SK-N-SH treated with all-trans-retinoic acid at 6 μM for 48 hours (cell line): ENCODE results near the gene ZNF444.

ENCODE experiments used
- ATAC-seq: fragments of 200-7000 bp; cut with Tn5 transposase; 3 replicates; pipeline ENCODE4 v1.9.1; 2020; ENCODE audit warnings: mild to moderate bottlenecking, moderate library complexity
- ARNTL ChIP-seq: fragments of 450-650 bp; formaldehyde crosslinking; IDR thresholded peaks from 2 replicates; pipeline ENCODE4 v1.5.0; 2020; ENCODE audit warnings: low read depth, mild to moderate bottlenecking, moderate library complexity, borderline replicate concordance
- BACH2 ChIP-seq: fragments of 250-450 bp; sonication (Bioruptor Pico); IDR thresholded peaks from 2 replicates; pipeline ENCODE4 v1.9.0; 2021; ENCODE audit warnings: mild to moderate bottlenecking, borderline replicate concordance
- ESRRG ChIP-seq: fragments of 250-450 bp; sonication (Bioruptor Pico); IDR thresholded peaks from 2 replicates; pipeline ENCODE4 v1.6.1; 2021; ENCODE audit warnings: mild to moderate bottlenecking
- GLIS3 ChIP-seq: fragments of 250-450 bp; sonication (Bioruptor Pico); IDR thresholded peaks from 2 replicates; pipeline ENCODE4 v1.5.0; 2020; ENCODE audit warnings: mild to moderate bottlenecking, moderate library complexity
- ISL1 ChIP-seq: fragments of 250-450 bp; sonication (Bioruptor Pico); IDR thresholded peaks from 2 replicates; pipeline ENCODE4 v2.1.2; 2022; ENCODE audit warnings: mild to moderate bottlenecking, moderate library complexity
- OSR1 ChIP-seq: fragments of 250-450 bp; sonication (Bioruptor Pico); IDR thresholded peaks from 2 replicates; pipeline ENCODE4 v1.8.0; 2022; ENCODE audit warnings: moderate library complexity, mild to moderate bottlenecking, inconsistent platforms
- PPARA ChIP-seq: fragments of 250-450 bp; sonication (Bioruptor Pico); IDR thresholded peaks from 2 replicates; pipeline ENCODE4 v1.5.0; 2020; ENCODE audit warnings: mild to moderate bottlenecking, borderline replicate concordance
- RARB ChIP-seq: fragments of 250-450 bp; sonication (Bioruptor Pico); IDR thresholded peaks from 2 replicates; pipeline ENCODE4 v1.8.0; 2021; ENCODE audit warnings: mild to moderate bottlenecking, moderate library complexity
- SNAI2 ChIP-seq: fragments of 250-450 bp; sonication (Bioruptor Pico); IDR thresholded peaks from 2 replicates; pipeline ENCODE4 v1.5.0; 2020; ENCODE audit warnings: mild to moderate bottlenecking, moderate library complexity
- TCF4 ChIP-seq: fragments of 250-450 bp; sonication (Bioruptor Pico); IDR thresholded peaks from 2 replicates; pipeline ENCODE4 v1.8.0; 2021; ENCODE audit warnings: mild to moderate bottlenecking, moderate library complexity, borderline replicate concordance
- TOX ChIP-seq: fragments of 250-450 bp; sonication (Bioruptor Pico); IDR thresholded peaks from 2 replicates; pipeline ENCODE4 v1.8.0; 2021; ENCODE audit warnings: mild to moderate bottlenecking, moderate library complexity, borderline replicate concordance
- ZC3H10 ChIP-seq: fragments of 250-450 bp; sonication (Bioruptor Pico); IDR thresholded peaks from 2 replicates; pipeline ENCODE4 v1.5.1; 2021; ENCODE audit warnings: mild to moderate bottlenecking, moderate library complexity
- ZFP3 ChIP-seq: fragments of 250-450 bp; sonication (Bioruptor Pico); IDR thresholded peaks from 2 replicates; pipeline ENCODE4 v1.5.0; 2020; ENCODE audit warnings: mild to moderate bottlenecking, moderate library complexity
- ZFP30 ChIP-seq: fragments of 450-650 bp; formaldehyde crosslinking; IDR thresholded peaks from 2 replicates; pipeline ENCODE4 v1.5.0; 2022; ENCODE audit warnings: mild to moderate bottlenecking, moderate library complexity
- ZNF565 ChIP-seq: fragments of 450-650 bp; formaldehyde crosslinking; conservative IDR thresholded peaks from 2 replicates; pipeline ENCODE4 v1.5.0; 2020; ENCODE audit warnings: low read depth, mild to moderate bottlenecking, moderate library complexity
- ZNF70 ChIP-seq: fragments of 450-650 bp; formaldehyde crosslinking; IDR thresholded peaks from 2 replicates; pipeline ENCODE4 v1.5.0; 2020; ENCODE audit warnings: mild to moderate bottlenecking, moderate library complexity
- ZNF8 ChIP-seq: fragments of 450-650 bp; formaldehyde crosslinking; IDR thresholded peaks from 2 replicates; pipeline ENCODE4 v1.5.0; 2020; ENCODE audit warnings: mild to moderate bottlenecking, moderate library complexity
- TF ChIP-seq, protein P1 (sequence below): fragments of 250-450 bp; sonication (Bioruptor Pico); IDR thresholded peaks from 2 replicates; pipeline ENCODE4 v1.8.0; 2021; ENCODE audit warnings: low read depth, mild to moderate bottlenecking, moderate library complexity, borderline replicate concordance
- TF ChIP-seq, protein P2 (sequence below): fragments of 250-450 bp; sonication (Bioruptor Pico); IDR thresholded peaks from 2 replicates; pipeline ENCODE4 v1.5.1; 2020; ENCODE audit warnings: low read depth, mild to moderate bottlenecking, moderate library complexity
- TF ChIP-seq, protein P3 (sequence below): fragments of 250-450 bp; sonication (Bioruptor Pico); IDR thresholded peaks from 2 replicates; pipeline ENCODE4 v1.8.0; 2020; ENCODE audit warnings: mild to moderate bottlenecking, moderate library complexity, borderline replicate concordance

The ZNF444 gene

DNA sequence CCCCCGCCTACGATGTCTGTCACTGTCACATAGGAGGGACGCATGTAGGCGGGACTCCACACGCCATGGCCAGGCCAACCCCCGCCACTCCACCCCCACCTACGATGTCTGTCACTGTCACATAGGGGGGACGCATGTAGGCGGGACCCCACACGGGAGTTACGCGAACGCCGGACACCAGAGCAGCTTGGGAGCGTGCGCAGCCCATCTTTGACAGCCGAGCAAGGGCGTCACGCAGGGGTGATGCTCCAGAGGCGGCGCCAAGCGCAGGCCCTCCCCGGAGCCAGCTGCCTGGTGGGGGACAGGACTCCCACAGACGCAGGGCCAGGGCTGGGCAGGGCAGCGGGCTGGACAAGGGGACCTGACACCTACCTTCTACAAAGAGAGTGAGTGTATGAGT lies 40.0 kb upstream of the ZNF444 start:
- ATAC-seq, result no peak
- TF ChIP-seq GLIS3 (CRISPR knock-in tag) (no peak), ZNF8 (no peak), OSR1 (no peak), TOX (CRISPR knock-in tag) (no peak), ESRRG (CRISPR knock-in tag) (no peak), RARB (CRISPR knock-in tag) (no peak), SNAI2 (CRISPR knock-in tag) (no peak), ISL1 (no peak), ZC3H10 (CRISPR knock-in tag) (no peak), ARNTL (no peak), ZNF565 (CRISPR knock-in tag) (no peak), ZFP3 (no peak)
- TF ChIP-seq, protein P1, sequence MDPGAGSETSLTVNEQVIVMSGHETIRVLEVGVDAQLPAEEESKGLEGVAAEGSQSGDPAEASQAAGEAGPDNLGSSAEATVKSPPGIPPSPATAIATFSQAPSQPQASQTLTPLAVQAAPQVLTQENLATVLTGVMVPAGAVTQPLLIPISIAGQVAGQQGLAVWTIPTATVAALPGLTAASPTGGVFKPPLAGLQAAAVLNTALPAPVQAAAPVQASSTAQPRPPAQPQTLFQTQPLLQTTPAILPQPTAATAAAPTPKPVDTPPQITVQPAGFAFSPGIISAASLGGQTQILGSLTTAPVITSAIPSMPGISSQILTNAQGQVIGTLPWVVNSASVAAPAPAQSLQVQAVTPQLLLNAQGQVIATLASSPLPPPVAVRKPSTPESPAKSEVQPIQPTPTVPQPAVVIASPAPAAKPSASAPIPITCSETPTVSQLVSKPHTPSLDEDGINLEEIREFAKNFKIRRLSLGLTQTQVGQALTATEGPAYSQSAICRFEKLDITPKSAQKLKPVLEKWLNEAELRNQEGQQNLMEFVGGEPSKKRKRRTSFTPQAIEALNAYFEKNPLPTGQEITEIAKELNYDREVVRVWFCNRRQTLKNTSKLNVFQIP, result no peak
- TF ChIP-seq, all 23 proteins: peak for 0

DNA sequence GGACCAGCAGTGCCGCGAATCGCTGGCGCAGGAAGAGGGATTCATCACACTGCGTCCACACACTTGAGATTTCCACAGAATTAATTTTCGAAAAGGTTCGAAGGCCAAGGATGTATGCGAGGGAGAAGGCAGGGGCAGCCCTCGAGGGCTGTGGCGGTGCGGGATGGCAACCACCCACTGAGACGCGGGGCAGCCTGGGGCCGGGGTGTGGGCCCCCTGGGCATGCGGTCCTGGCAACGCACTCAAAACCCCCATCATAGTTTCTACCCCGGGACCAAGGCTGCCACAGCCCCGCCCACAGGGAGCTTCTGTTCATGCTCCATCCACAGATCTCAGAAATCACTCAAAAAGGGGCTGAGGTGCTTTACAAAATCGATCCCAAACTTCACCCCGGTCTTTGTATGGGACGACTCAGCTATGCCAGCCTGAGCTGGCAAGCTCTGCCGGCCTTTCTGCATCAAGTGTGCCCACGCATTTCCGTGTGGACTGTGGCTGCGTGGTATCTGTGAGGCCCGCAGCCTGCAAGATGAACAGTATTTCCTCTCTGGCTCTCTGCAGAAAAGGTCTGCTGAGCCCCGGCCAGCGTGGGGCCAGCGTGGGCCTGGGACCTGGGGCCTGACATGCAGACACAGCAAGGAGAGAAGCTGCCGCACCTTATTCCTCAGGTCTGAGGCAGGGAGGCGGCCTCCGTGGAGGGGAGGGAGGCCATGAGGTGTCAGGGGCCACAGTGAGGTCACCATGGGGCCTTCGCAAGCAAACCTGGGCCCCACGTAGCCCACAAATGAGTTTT lies 39.1 kb upstream of the ZNF444 start:
- no peak for ATAC-seq

DNA sequence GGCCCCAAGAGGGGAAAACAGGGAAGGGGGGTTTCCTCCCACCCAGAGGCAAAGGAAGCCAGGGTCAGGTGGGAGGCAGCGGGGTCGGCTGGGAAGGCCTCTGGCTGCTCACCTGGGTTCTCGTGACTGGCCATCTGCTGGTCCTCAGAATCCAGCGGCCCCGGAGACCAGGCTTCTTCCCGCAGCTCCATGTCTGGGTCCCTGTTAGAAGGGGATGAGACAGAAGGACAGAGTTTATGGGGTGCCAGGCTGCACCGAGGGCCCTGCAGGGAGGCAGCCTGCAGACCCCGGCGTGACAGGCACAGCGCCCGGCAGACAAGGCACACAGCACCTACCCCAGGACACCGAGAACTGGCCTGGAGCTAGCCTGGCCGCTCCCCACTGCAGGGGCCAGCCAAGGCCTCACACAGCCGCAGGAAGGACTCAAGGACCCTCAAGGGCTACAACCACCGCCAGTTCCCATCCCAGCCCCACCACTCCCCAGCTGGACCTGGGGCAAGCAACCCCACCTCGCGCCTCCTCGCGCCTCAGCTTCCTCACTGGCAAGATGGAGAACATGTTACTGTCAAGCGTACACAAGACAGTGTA lies 38.0 kb upstream of the ZNF444 start:
- TF ChIP-seq, protein P2, sequence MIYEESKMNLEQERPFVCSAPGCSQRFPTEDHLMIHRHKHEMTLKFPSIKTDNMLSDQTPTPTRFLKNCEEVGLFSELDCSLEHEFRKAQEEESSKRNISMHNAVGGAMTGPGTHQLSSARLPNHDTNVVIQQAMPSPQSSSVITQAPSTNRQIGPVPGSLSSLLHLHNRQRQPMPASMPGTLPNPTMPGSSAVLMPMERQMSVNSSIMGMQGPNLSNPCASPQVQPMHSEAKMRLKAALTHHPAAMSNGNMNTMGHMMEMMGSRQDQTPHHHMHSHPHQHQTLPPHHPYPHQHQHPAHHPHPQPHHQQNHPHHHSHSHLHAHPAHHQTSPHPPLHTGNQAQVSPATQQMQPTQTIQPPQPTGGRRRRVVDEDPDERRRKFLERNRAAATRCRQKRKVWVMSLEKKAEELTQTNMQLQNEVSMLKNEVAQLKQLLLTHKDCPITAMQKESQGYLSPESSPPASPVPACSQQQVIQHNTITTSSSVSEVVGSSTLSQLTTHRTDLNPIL (CRISPR knock-in tag), result no peak
- TF ChIP-seq PPARA (CRISPR knock-in tag), result no peak
- TF ChIP-seq, protein P1, result no peak
- TF ChIP-seq ZC3H10 (CRISPR knock-in tag), result no peak
- TF ChIP-seq, protein P3, sequence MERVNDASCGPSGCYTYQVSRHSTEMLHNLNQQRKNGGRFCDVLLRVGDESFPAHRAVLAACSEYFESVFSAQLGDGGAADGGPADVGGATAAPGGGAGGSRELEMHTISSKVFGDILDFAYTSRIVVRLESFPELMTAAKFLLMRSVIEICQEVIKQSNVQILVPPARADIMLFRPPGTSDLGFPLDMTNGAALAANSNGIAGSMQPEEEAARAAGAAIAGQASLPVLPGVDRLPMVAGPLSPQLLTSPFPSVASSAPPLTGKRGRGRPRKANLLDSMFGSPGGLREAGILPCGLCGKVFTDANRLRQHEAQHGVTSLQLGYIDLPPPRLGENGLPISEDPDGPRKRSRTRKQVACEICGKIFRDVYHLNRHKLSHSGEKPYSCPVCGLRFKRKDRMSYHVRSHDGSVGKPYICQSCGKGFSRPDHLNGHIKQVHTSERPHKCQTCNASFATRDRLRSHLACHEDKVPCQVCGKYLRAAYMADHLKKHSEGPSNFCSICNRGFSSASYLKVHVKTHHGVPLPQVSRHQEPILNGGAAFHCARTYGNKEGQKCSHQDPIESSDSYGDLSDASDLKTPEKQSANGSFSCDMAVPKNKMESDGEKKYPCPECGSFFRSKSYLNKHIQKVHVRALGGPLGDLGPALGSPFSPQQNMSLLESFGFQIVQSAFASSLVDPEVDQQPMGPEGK (CRISPR knock-in tag), result no peak
- TF ChIP-seq SNAI2 (CRISPR knock-in tag), result no peak
- no peak for TF ChIP-seq ARNTL
- TF ChIP-seq TOX (CRISPR knock-in tag), result no peak
- no peak for TF ChIP-seq ZNF70
- no peak for TF ChIP-seq TCF4 (CRISPR knock-in tag)
- TF ChIP-seq ISL1, result no peak
- no peak for TF ChIP-seq BACH2 (CRISPR knock-in tag)
- TF ChIP-seq ZFP3, result no peak
- no peak for TF ChIP-seq RARB (CRISPR knock-in tag)
- ATAC-seq, result no peak

More for the DNA sequence above, 39.1 kb upstream of the ZNF444 start:
- TF ChIP-seq ZFP30, result no peak
- TF ChIP-seq OSR1, result no peak
- TF ChIP-seq ISL1, result no peak

DNA sequence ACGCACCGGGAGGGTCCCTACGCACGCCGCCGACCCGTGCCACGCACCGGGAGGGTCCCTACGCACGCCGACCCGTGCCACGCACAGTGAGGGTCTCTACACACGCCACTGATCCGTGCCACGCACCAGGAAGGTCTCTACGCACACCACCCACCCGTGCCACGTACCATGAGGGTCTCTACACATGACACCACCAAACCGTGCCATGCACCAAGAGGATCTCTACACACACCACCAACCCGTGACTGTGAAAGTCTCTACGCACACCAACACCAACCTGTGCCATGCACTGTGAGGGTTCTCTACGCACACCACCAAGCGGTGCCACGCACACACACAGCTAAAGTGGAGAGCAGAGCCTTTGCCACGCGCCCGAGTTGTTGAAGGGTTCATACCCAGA lies 36.7 kb upstream of the ZNF444 start:
- ATAC-seq, result no peak
- TF ChIP-seq RARB (CRISPR knock-in tag) (no peak), ZNF565 (CRISPR knock-in tag) (no peak)
